Endothelial cell of umbilical vein (primary cell): ENCODE measurements around the gene FOXL2NB. TPM values are rescaled to one million over a fixed set of nuclear protein-coding genes. Genes with fewer than 3 reads are reported as not detected.

Experiments used
- BruUV-seq: library from RNA; stranded (reverse); fragments of 400-500 nt; replicated peaks from 2 replicates; lab custom pipeline; 2021; lab: Mats Ljungman, UMichigan
- CTCF ChIA-PET: fragments of 300-600, 350-600 bp; sonication (Branson Sonifier 250); formaldehyde crosslinking; loops from one replicate; lab custom pipeline; 2021; ENCODE audit warnings: antibody characterized with exemption, inconsistent platforms; lab: Charles Lee
- POLR2A ChIA-PET: fragments of 300-600, 350-600 bp; sonication (Branson Sonifier 250); formaldehyde crosslinking; loops from one replicate; lab custom pipeline; 2021; ENCODE audit warnings: antibody characterized with exemption, inconsistent platforms; lab: Charles Lee
- DNase-seq: peaks from one replicate; pipeline ENCODE4 v3.0.0-alpha.2; 2011; ENCODE audit warnings: low read depth, low spot score
- FAIRE-seq: peaks from 2 replicates; lab custom pipeline; 2011; peaks lifted over from hg19 to GRCh38; lab: Jason Lieb, UNC
- H2AFZ ChIP-seq: 2 replicates; pipeline ENCODE4 v1.6.0; 2012; ENCODE audit warnings: low read depth, low read length, control low read depth, inconsistent platforms
- H3K27ac ChIP-seq: 2 replicates; pipeline ENCODE4 v1.5.1; 2011; ENCODE audit warnings: low read depth, mild to moderate bottlenecking, control low read depth, low read length, moderate library complexity; ENCODE audit not compliant: insufficient read depth
- H3K27me3 ChIP-seq, 2 experiments: 2 replicates each; pipeline versions ENCODE4 v1.6.0 to v1.6.1; 2011; ENCODE audit warnings: low read length in 2 of 2, mixed read lengths in 1 of 2; ENCODE audit not compliant: control insufficient read depth in 2 of 2, insufficient read depth in 2 of 2
- H3K36me3 ChIP-seq, 2 experiments: 2 replicates in 1 of 2; 3 replicates in 1 of 2; pipeline ENCODE4 v1.5.1; 2011; ENCODE audit warnings: low read length in 2 of 2, mild to moderate bottlenecking in 1 of 2, moderate library complexity in 1 of 2; ENCODE audit not compliant: control insufficient read depth in 2 of 2, insufficient read depth in 2 of 2; ENCODE audit errors: extremely low read depth in 1 of 2
- H3K4me1 ChIP-seq: 3 replicates; pipeline ENCODE4 v1.5.1; 2011; ENCODE audit warnings: mild to moderate bottlenecking, low read length; ENCODE audit not compliant: control insufficient read depth, insufficient read depth; ENCODE audit errors: extremely low read depth
- H3K4me2 ChIP-seq: 2 replicates; pipeline ENCODE4 v1.6.1; 2011; ENCODE audit warnings: low read length, control low read depth, mixed read lengths; ENCODE audit not compliant: insufficient read depth
- H3K4me3 ChIP-seq, 3 experiments: fragments of 200-600 bp in 1 of 3; sonication (generic), shearing (Covaris generic) in 1 of 3; replicated peaks in 1 of 3; 2 replicates each; pipeline ENCODE4 v1.5.1; 2011 to 2016; ENCODE audit warnings: control low read depth in 3 of 3, low read length in 3 of 3, mild to moderate bottlenecking in 2 of 3, inconsistent platforms in 1 of 3, low read depth in 1 of 3, moderate library complexity in 1 of 3; ENCODE audit not compliant: insufficient read depth in 1 of 3
- H3K79me2 ChIP-seq: 2 replicates; pipeline ENCODE4 v1.6.0; 2012; ENCODE audit warnings: low read length, inconsistent platforms; ENCODE audit not compliant: control insufficient read depth, insufficient read depth
- H3K9ac ChIP-seq: replicated peaks from 2 replicates; pipeline ENCODE3; 2011; ENCODE audit warnings: low read length, control low read depth; ENCODE audit not compliant: insufficient read depth; ENCODE audit errors: extremely low read depth
- H3K9me1 ChIP-seq: replicated peaks from 3 replicates; pipeline ENCODE4 v1.6.0; 2011; ENCODE audit warnings: mild to moderate bottlenecking, low read length; ENCODE audit not compliant: control insufficient read depth, insufficient read depth; ENCODE audit errors: extremely low read depth
- H3K9me3 ChIP-seq: replicated peaks from 2 replicates; pipeline ENCODE4 v1.5.1; 2012; ENCODE audit warnings: low read length, inconsistent platforms; ENCODE audit not compliant: control insufficient read depth, insufficient read depth
- H4K20me1 ChIP-seq: replicated peaks from 2 replicates; pipeline ENCODE3; 2011; ENCODE audit warnings: mild to moderate bottlenecking, low read length; ENCODE audit not compliant: control insufficient read depth, insufficient read depth; ENCODE audit errors: extremely low read depth
- CTCF ChIP-seq, 2 donors: IDR thresholded peaks; 1 replicate in 1 of 2; 2 replicates in 1 of 2; pipeline ENCODE4 v1.5.1; 2011; ENCODE audit warnings: low read length in 2 of 2, mild to moderate bottlenecking in 2 of 2, moderate library complexity in 2 of 2, control low read depth in 1 of 2, inconsistent platforms in 1 of 2, low read depth in 1 of 2; ENCODE audit not compliant: insufficient read depth in 1 of 2; ENCODE audit errors: extremely low read depth in 1 of 2
- EZH2 ChIP-seq: IDR thresholded peaks from 2 replicates; pipeline ENCODE4 v1.6.1; 2012; ENCODE audit warnings: borderline replicate concordance, low read depth, mild to moderate bottlenecking, moderate library complexity, low read length, inconsistent platforms; ENCODE audit not compliant: severe bottlenecking
- FOS ChIP-seq: IDR thresholded peaks from 2 replicates; pipeline ENCODE4 v1.6.1; 2011; ENCODE audit warnings: mild to moderate bottlenecking, low read length, moderate library complexity, borderline replicate concordance; ENCODE audit not compliant: insufficient read depth
- GATA2 ChIP-seq: IDR thresholded peaks from 2 replicates; pipeline ENCODE4 v1.7.0; 2011; ENCODE audit warnings: low read depth, mild to moderate bottlenecking, moderate library complexity, mixed read lengths, low read length; ENCODE audit not compliant: insufficient read length, insufficient read depth
- JUN ChIP-seq: IDR thresholded peaks from 2 replicates; pipeline ENCODE4 v1.6.1; 2011; ENCODE audit warnings: borderline replicate concordance, low read depth; ENCODE audit not compliant: insufficient read length, insufficient read depth
- MYC ChIP-seq: IDR thresholded peaks from one replicate; pipeline ENCODE4 v1.6.1; 2011; ENCODE audit warnings: mild to moderate bottlenecking, low read depth, low read length
- POLR2A ChIP-seq: IDR thresholded peaks from 2 replicates; pipeline ENCODE4 v1.6.1; 2012; ENCODE audit warnings: low read depth, mild to moderate bottlenecking, control low read depth, low read length
- POLR2AphosphoS5 ChIP-seq: IDR thresholded peaks from 2 replicates; pipeline ENCODE4 v1.6.1; 2012; ENCODE audit warnings: low read depth, mild to moderate bottlenecking, control low read depth, low read length, moderate library complexity; ENCODE audit not compliant: insufficient read depth
- dilution Hi-C: fragments of 300-500 bp; cut with MboI; formaldehyde crosslinking; loops from one replicate; pipeline ENCODE4 v1.15.0; 2019; ENCODE audit warnings: low sequenced_read_pairs; ENCODE audit not compliant: extremely low pct_ligation_motif_present
- intact Hi-C: fragments of 100-400 bp; cut with micrococcal nuclease; formaldehyde crosslinking; loops from one replicate; pipeline ENCODE4 v1.10.0; 2022
- polyA plus RNA-seq, 4 experiments: library from polyadenylated mRNA; depleted of rRNA in 3 of 4; stranded (reverse) in 3 of 4; unstranded in 1 of 4; fragments of >200 nt; gene quantifications; 2 replicates each; pipeline versions ENCODE4 v1.2.1 to v1.2.3, GENCODE V29; 2011 to 2012; ENCODE audit warnings: missing spikeins in 1 of 4
- total RNA-seq: library from RNA; stranded (reverse); gene quantifications from 2 replicates; pipeline ENCODE4 v1.2.3, GENCODE V29; 2021
- TF ChIP-seq, protein P1 (sequence below): IDR thresholded peaks from 2 replicates; pipeline ENCODE4 v1.6.1; 2011; ENCODE audit not compliant: insufficient read depth, insufficient read length

The FOXL2NB gene
- total and polyA plus RNA-seq, 2 donors (not counting 3 experiments of a cell fraction or from before 2014, with no cell fraction given): 0.01 TPM; not detected in 1

GRCh38 chr3:138902171-138902570 is 44.8 kb upstream of the FOXL2NB start:
- no peaks in the 10 kb centered on the region for H3K9me3 ChIP-seq
- H3K4me2 ChIP-seq: no peak overlapping the region
- dilution Hi-C loops: no loop called here
- FAIRE-seq: no peak
- ChIA-PET CTCF (interaction anchor here (2.8 to 5.9 kb wide), 2 partner anchors 11 to 21 kb away, joined by 9 to 59 read pairs; no protein-coding TSS in a partner anchor), POLR2A (no interaction called here)
- no peaks in the 10 kb centered on the region for H3K36me3 ChIP-seq
- H3K4me1 ChIP-seq: no peaks in the 10 kb centered on the region
- no peaks in the 10 kb centered on the region for H3K79me2 ChIP-seq
- no peak overlapping the region for H2AFZ ChIP-seq
- H4K20me1 ChIP-seq: no peaks in the 10 kb centered on the region
- no peak overlapping the region for H3K27ac ChIP-seq
- no peaks in the 10 kb centered on the region for H3K27me3 ChIP-seq
- no peak overlapping the region for H3K4me3 ChIP-seq
- no peak for DNase-seq
- no peak for TF ChIP-seq FOS
- TF ChIP-seq MYC: no peak
- TF ChIP-seq, protein P1, sequence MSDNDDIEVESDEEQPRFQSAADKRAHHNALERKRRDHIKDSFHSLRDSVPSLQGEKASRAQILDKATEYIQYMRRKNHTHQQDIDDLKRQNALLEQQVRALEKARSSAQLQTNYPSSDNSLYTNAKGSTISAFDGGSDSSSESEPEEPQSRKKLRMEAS: no peak
- no peak for TF ChIP-seq EZH2
- TF ChIP-seq JUN: no peak
- TF ChIP-seq POLR2AphosphoS5: no peak
- TF ChIP-seq CTCF (IDR thresholded peaks at IDR 0.05; ENCODE audit: extremely low read depth in 1 of 2, insufficient read depth in 1 of 2, low read depth in 1 of 2, low read length in 2 of 2): no peak
- TF ChIP-seq POLR2A: no peak
- TF ChIP-seq GATA2: no peak
- no TSS peak for BruUV-seq
- no peaks in the 10 kb centered on the region for H3K9me1 ChIP-seq
- H3K9ac ChIP-seq: no peak overlapping the region
- intact Hi-C loops: no loop called here
